HG03280 (cell line): Measurements from ENCODE around the gene SMAD7.
A peak's percentile ranks its signal among the peaks of the same experiment; 100 is the strongest.

ENCODE experiments used
- ATAC-seq: cut with Tn5 transposase; IDR thresholded peaks from one replicate; pipeline ENCODE4 v1.9.1; 2021; ENCODE audit warnings: mild to moderate bottlenecking, moderate library complexity; ENCODE audit not compliant: unreplicated experiment

Gene SMAD7

GRCh38 chr18:48946329-48946835, 4.4 kb downstream of the SMAD7 start:
- ATAC-seq = no peak

GRCh38 chr18:48945953-48946217, 4.9 kb downstream of the SMAD7 start:
- no peak for ATAC-seq

- ATAC-seq = no peak
Measured at GRCh38 chr18:48944634-48945033, 6.1 kb downstream of the SMAD7 start.

- no peak for ATAC-seq
Measured at GRCh38 chr18:48943736-48944527, 6.8 kb downstream of the SMAD7 start.

GRCh38 chr18:48943333-48943732, 7.4 kb downstream of the SMAD7 start:
- no peak for ATAC-seq

GRCh38 chr18:48942554-48943261, 8.1 kb downstream of the SMAD7 start:
- no peak for ATAC-seq

GRCh38 chr18:48942086-48942485, 8.7 kb downstream of the SMAD7 start:
- ATAC-seq = no peak

GRCh38 chr18:48941672-48942071, 9.1 kb downstream of the SMAD7 start:
- ATAC-seq = no peak

- ATAC-seq = peak; percentile 48
Measured at GRCh38 chr18:48940854-48941611, 9.7 kb downstream of the SMAD7 start.

- no peak for ATAC-seq
Measured at GRCh38 chr18:48939205-48940097, 11.3 kb downstream of the SMAD7 start.

GRCh38 chr18:48938827-48939204, 11.9 kb downstream of the SMAD7 start:
- ATAC-seq = no peak

- no peak for ATAC-seq
Measured at GRCh38 chr18:48937869-48938750, 12.7 kb downstream of the SMAD7 start.

- ATAC-seq = no peak
Measured at GRCh38 chr18:48935433-48935774, 15.4 kb downstream of the SMAD7 start.

- no peak for ATAC-seq
Measured at GRCh38 chr18:48934723-48935432, 15.9 kb downstream of the SMAD7 start.

GRCh38 chr18:48934415-48934722, 16.4 kb downstream of the SMAD7 start:
- no peak for ATAC-seq

- no peak for ATAC-seq
Measured at GRCh38 chr18:48933578-48934414, 17.0 kb downstream of the SMAD7 start.

GRCh38 chr18:48932822-48933510, 17.8 kb downstream of the SMAD7 start:
- no peak for ATAC-seq

- no peak for ATAC-seq
Measured at GRCh38 chr18:48932462-48932818, 18.3 kb downstream of the SMAD7 start.
